Mesenchymal stem cell (in vitro differentiated cells and primary cell): ENCODE measurements around the gene CRB1.

ENCODE experiments used
- DNase-seq: peaks from one replicate; pipeline ENCODE4 v3.0.0-alpha.2; 2013
- H2AFZ ChIP-seq: one replicate; pipeline ENCODE4 v1.6.1; 2013; ENCODE audit warnings: low read depth, mild to moderate bottlenecking, control low read depth, inconsistent platforms, low read length, moderate library complexity
- H2AK5ac ChIP-seq: 2 replicates; pipeline ENCODE4 v1.6.1; 2013; ENCODE audit warnings: low read length, moderate library complexity, mild to moderate bottlenecking, inconsistent platforms; ENCODE audit not compliant: severe bottlenecking
- H2BK120ac ChIP-seq: one replicate; pipeline ENCODE4 v1.6.1; 2013; ENCODE audit warnings: low read depth, mild to moderate bottlenecking, inconsistent platforms, low read length, moderate library complexity
- H2BK12ac ChIP-seq, 2 experiments: one replicate each; pipeline ENCODE4 v1.6.1; 2013; ENCODE audit warnings: inconsistent platforms in 2 of 2, low read length in 2 of 2, mild to moderate bottlenecking in 2 of 2, moderate library complexity in 2 of 2, control low read depth in 1 of 2
- H2BK15ac ChIP-seq: one replicate; pipeline ENCODE4 v1.6.1; 2013; ENCODE audit warnings: mild to moderate bottlenecking, low read depth, inconsistent platforms; ENCODE audit not compliant: poor library complexity, severe bottlenecking
- H2BK5ac ChIP-seq: 2 replicates; pipeline ENCODE4 v1.6.1; 2013; ENCODE audit warnings: low read depth, mild to moderate bottlenecking, low read length, control low read depth, inconsistent platforms; ENCODE audit not compliant: poor library complexity, severe bottlenecking
- H3K14ac ChIP-seq, 2 experiments: one replicate each; pipeline ENCODE4 v1.6.1; 2013; ENCODE audit warnings: inconsistent platforms in 2 of 2, low read length in 2 of 2, control low read depth in 1 of 2, mild to moderate bottlenecking in 1 of 2, moderate library complexity in 1 of 2
- H3K18ac ChIP-seq, 2 experiments: one replicate each; pipeline ENCODE4 v1.6.1; 2013; ENCODE audit warnings: inconsistent platforms in 2 of 2, low read length in 2 of 2, control low read depth in 1 of 2, low read depth in 1 of 2, mild to moderate bottlenecking in 1 of 2
- H3K23ac ChIP-seq, 2 experiments: one replicate each; pipeline ENCODE4 v1.6.1; 2013; ENCODE audit warnings: inconsistent platforms in 2 of 2, low read length in 2 of 2, mild to moderate bottlenecking in 2 of 2, moderate library complexity in 2 of 2, control low read depth in 1 of 2
- H3K27ac ChIP-seq: 2 replicates; pipeline ENCODE4 v1.5.1; 2013; ENCODE audit warnings: mild to moderate bottlenecking, moderate library complexity, low read length, control low read depth, inconsistent platforms; ENCODE audit not compliant: poor library complexity, severe bottlenecking
- H3K27me3 ChIP-seq, 2 experiments: 2 replicates each; pipeline versions ENCODE4 v1.6.1 to v1.7.0; 2013; ENCODE audit warnings: low read length in 2 of 2, mild to moderate bottlenecking in 2 of 2, moderate library complexity in 2 of 2, control low read depth in 1 of 2, inconsistent platforms in 1 of 2; ENCODE audit not compliant: control insufficient read depth in 1 of 2, insufficient read depth in 1 of 2
- H3K36me3 ChIP-seq, 2 experiments: 2 replicates each; pipeline versions ENCODE4 v1.6.1 to v1.7.0; 2013; ENCODE audit warnings: low read length in 2 of 2, control low read depth in 1 of 2, inconsistent platforms in 1 of 2, low read depth in 1 of 2, mild to moderate bottlenecking in 1 of 2; ENCODE audit not compliant: insufficient read depth in 2 of 2, control insufficient read depth in 1 of 2
- H3K4ac ChIP-seq, 2 experiments: one replicate each; pipeline ENCODE4 v1.6.1; 2013; ENCODE audit warnings: inconsistent platforms in 2 of 2, low read length in 2 of 2, mild to moderate bottlenecking in 2 of 2, moderate library complexity in 2 of 2, control low read depth in 1 of 2, low read depth in 1 of 2
- H3K4me1 ChIP-seq: 2 replicates; pipeline ENCODE4 v1.6.1; 2013; ENCODE audit warnings: low read depth, low read length, control low read depth; ENCODE audit not compliant: control insufficient read depth, insufficient read depth
- H3K4me2 ChIP-seq: 2 replicates; pipeline ENCODE4 v1.6.1; 2013; ENCODE audit warnings: low read length, mild to moderate bottlenecking, inconsistent platforms; ENCODE audit not compliant: poor library complexity, severe bottlenecking
- H3K4me3 ChIP-seq, 2 experiments: 2 replicates each; pipeline versions ENCODE4 v1.5.1 to v1.7.0; 2013; ENCODE audit warnings: low read length in 2 of 2, mild to moderate bottlenecking in 2 of 2, control low read depth in 1 of 2, low read depth in 1 of 2; ENCODE audit not compliant: insufficient read depth in 1 of 2
- H3K79me1 ChIP-seq: replicated peaks from 2 replicates; pipeline ENCODE4 v1.6.1; 2013; ENCODE audit warnings: mild to moderate bottlenecking, control low read depth, low read length, inconsistent platforms; ENCODE audit not compliant: poor library complexity, severe bottlenecking
- H3K9ac ChIP-seq: 2 replicates; pipeline ENCODE4 v1.7.0; 2013; ENCODE audit warnings: mild to moderate bottlenecking, low read length, moderate library complexity
- H3K9me3 ChIP-seq: 2 replicates; pipeline ENCODE4 v1.7.0; 2013; ENCODE audit warnings: mild to moderate bottlenecking, low read length; ENCODE audit not compliant: control insufficient read depth
- H4K8ac ChIP-seq: one replicate; pipeline ENCODE4 v1.6.1; 2013; ENCODE audit warnings: inconsistent platforms, mild to moderate bottlenecking, low read length, moderate library complexity
- H4K91ac ChIP-seq: one replicate; pipeline ENCODE4 v1.6.1; 2013; ENCODE audit warnings: mild to moderate bottlenecking, low read length, inconsistent platforms
- WGBS: methylation state at CpG from one replicate; pipeline ENCODE4 v1.1.7; 2013; ENCODE audit warnings: mixed read lengths; 5-methylcytosine and 5-hydroxymethylcytosine counted together

The CRB1 gene

GRCh38 chr1:197304638-197305200, 36.7 kb downstream of the CRB1 start:
- no peak overlapping the region for H3K23ac ChIP-seq
- H2BK12ac ChIP-seq, result no peak overlapping the region
- no peak overlapping the region for H4K8ac ChIP-seq
- no peak overlapping the region for H3K4me3 ChIP-seq
- no peak overlapping the region for H4K91ac ChIP-seq
- no peak overlapping the region for H2BK5ac ChIP-seq
- no peaks in the 10 kb centered on the region for H3K36me3 ChIP-seq
- H3K27ac ChIP-seq, result peak overlapping the region; percentile 32
- no peaks in the 10 kb centered on the region for H3K79me1 ChIP-seq
- no peak overlapping the region for H3K14ac ChIP-seq
- H2AK5ac ChIP-seq, result no peak overlapping the region
- no peaks in the 10 kb centered on the region for H3K9me3 ChIP-seq
- H2BK15ac ChIP-seq, result no peak overlapping the region
- no peaks in the 10 kb centered on the region for H3K27me3 ChIP-seq
- no peak overlapping the region for H3K4ac ChIP-seq
- no peak overlapping the region for H2BK120ac ChIP-seq
- no peak overlapping the region for H2AFZ ChIP-seq
- no peak overlapping the region for H3K9ac ChIP-seq
- H3K4me1 ChIP-seq, result peaks cover 2% of the 10 kb centered on the region
- WGBS, result 100% methylated on average over 1 of the region's 1 CpG
- no peak overlapping the region for H3K18ac ChIP-seq
- H3K4me2 ChIP-seq, result no peak overlapping the region
- no peak for DNase-seq

- H3K4me3 ChIP-seq, result no peak overlapping the region
- 25% methylated on average over 1 of the region's 2 CpGs for WGBS
Measured at GRCh38 chr1:197305925-197306324, 37.9 kb downstream of the CRB1 start.

GRCh38 chr1:197306381-197307062, 38.5 kb downstream of the CRB1 start:
- no peak overlapping the region for H3K23ac ChIP-seq
- H2BK5ac ChIP-seq, result no peak overlapping the region
- no peak overlapping the region for H3K4me3 ChIP-seq
- H3K9ac ChIP-seq, result no peak overlapping the region
- no peak for DNase-seq
- H2BK12ac ChIP-seq, result no peak overlapping the region
- H3K9me3 ChIP-seq, result no peaks in the 10 kb centered on the region
- WGBS, result 93% methylated on average over 1 of the region's 2 CpGs
- no peak overlapping the region for H2BK15ac ChIP-seq
- H3K14ac ChIP-seq, result no peak overlapping the region
- H3K27me3 ChIP-seq, result no peaks in the 10 kb centered on the region
- no peak overlapping the region for H4K91ac ChIP-seq
- no peak overlapping the region for H2AK5ac ChIP-seq
- no peak overlapping the region for H3K4ac ChIP-seq
- no peaks in the 10 kb centered on the region for H3K79me1 ChIP-seq
- H3K36me3 ChIP-seq, result no peaks in the 10 kb centered on the region
- H3K4me2 ChIP-seq, result no peak overlapping the region
- no peak overlapping the region for H3K18ac ChIP-seq
- no peak overlapping the region for H4K8ac ChIP-seq
- no peak overlapping the region for H3K27ac ChIP-seq
- H2BK120ac ChIP-seq, result no peak overlapping the region
- H2AFZ ChIP-seq, result no peak overlapping the region
- H3K4me1 ChIP-seq, result peaks cover 2% of the 10 kb centered on the region

More at GRCh38 chr1:197305925-197306324, 37.9 kb downstream of the CRB1 start:
- H3K23ac ChIP-seq, result no peak overlapping the region
- H2BK15ac ChIP-seq, result no peak overlapping the region
- H3K27me3 ChIP-seq, result no peaks in the 10 kb centered on the region
- H2BK120ac ChIP-seq, result no peak overlapping the region
- no peak for DNase-seq
- H2BK12ac ChIP-seq, result no peak overlapping the region
- H2BK5ac ChIP-seq, result no peak overlapping the region
- H3K18ac ChIP-seq, result no peak overlapping the region
- no peak overlapping the region for H2AK5ac ChIP-seq
- peaks cover 2% of the 10 kb centered on the region for H3K4me1 ChIP-seq
- no peak overlapping the region for H3K4ac ChIP-seq
- no peaks in the 10 kb centered on the region for H3K79me1 ChIP-seq
- no peak overlapping the region for H4K91ac ChIP-seq
- H3K27ac ChIP-seq, result no peak overlapping the region
- H3K9me3 ChIP-seq, result no peaks in the 10 kb centered on the region
- no peak overlapping the region for H3K9ac ChIP-seq
- no peak overlapping the region for H3K4me2 ChIP-seq
- no peaks in the 10 kb centered on the region for H3K36me3 ChIP-seq
- H4K8ac ChIP-seq, result no peak overlapping the region
- no peak overlapping the region for H2AFZ ChIP-seq
- no peak overlapping the region for H3K14ac ChIP-seq

DNA sequence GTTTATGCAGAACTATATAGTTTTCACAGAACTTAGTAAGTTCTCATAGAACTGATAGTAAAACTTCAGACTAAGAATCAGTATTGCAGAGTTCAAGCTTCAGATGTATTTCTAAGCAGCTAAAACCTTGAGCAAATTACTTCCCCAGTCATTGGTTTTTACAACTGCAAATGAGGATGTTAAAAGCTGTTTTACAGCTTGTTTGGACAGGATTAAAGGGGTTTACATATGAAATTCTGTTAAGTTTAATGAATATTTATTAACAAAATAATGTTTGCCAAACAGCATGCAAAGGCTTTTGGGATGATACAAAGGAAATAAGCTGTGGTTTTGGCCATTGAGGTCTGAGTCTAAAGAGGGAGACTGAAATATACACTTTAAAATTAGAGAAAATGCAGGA, 39.1 kb downstream of the CRB1 start:
- H3K14ac ChIP-seq, result no peak overlapping the region
- H3K9me3 ChIP-seq, result no peaks in the 10 kb centered on the region
- no peak overlapping the region for H2BK12ac ChIP-seq
- H2AFZ ChIP-seq, result no peak overlapping the region
- DNase-seq, result no peak
- H3K79me1 ChIP-seq, result no peaks in the 10 kb centered on the region
- no peaks in the 10 kb centered on the region for H3K27me3 ChIP-seq
- no peak overlapping the region for H4K8ac ChIP-seq
- no peak overlapping the region for H3K4me3 ChIP-seq
- no peaks in the 10 kb centered on the region for H3K36me3 ChIP-seq
- no peak overlapping the region for H2BK5ac ChIP-seq
- H3K23ac ChIP-seq, result no peak overlapping the region
- no peak overlapping the region for H3K9ac ChIP-seq
- no peak overlapping the region for H2AK5ac ChIP-seq
- H4K91ac ChIP-seq, result no peak overlapping the region
- H3K4me1 ChIP-seq, result peaks cover 2% of the 10 kb centered on the region
- H2BK15ac ChIP-seq, result no peak overlapping the region
- peak overlapping the region; percentile 66 for H3K27ac ChIP-seq
- H3K18ac ChIP-seq, result no peak overlapping the region
- H3K4me2 ChIP-seq, result no peak overlapping the region
- H2BK120ac ChIP-seq, result no peak overlapping the region
- H3K4ac ChIP-seq, result no peak overlapping the region
